ENCODE results near the gene CKAP5. TPM values are rescaled to one million over a fixed set of nuclear protein-coding genes. Genes with fewer than 3 reads are reported as not detected.

Gene CKAP5
- total RNA-seq, 1 donor from 2014 or later: 101 TPM

DNA sequence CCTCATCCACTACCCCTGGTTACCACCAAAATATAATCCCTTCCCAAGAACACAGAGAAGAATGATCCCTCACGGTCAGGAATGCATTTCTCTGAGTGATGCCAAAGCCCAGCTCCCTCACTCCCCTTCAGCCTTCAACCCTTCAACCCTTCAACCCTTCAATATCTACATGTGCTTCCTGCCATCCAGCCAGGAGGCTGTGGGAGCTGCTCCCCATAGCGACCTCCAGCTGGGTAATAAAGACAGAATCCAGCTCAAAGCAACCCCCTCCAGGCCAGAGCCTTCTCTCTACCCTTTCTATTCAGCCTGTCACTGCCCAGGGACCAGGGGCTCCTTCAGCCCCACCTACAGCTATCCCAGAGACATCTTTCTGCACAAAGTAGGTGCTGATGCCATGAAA, 148.4 kb downstream of the CKAP5 start:
- H3K36me3 Mint-ChIP-seq (ENCODE audit: unreplicated experiment): peaks cover 16% of the 10 kb centered on the region
- DNase-seq (ENCODE audit: extremely low spot score, unreplicated experiment): no peak
- H3K9me3 Mint-ChIP-seq (ENCODE audit: unreplicated experiment): no peaks in the 10 kb centered on the region
- TF ChIP-seq, protein P1, sequence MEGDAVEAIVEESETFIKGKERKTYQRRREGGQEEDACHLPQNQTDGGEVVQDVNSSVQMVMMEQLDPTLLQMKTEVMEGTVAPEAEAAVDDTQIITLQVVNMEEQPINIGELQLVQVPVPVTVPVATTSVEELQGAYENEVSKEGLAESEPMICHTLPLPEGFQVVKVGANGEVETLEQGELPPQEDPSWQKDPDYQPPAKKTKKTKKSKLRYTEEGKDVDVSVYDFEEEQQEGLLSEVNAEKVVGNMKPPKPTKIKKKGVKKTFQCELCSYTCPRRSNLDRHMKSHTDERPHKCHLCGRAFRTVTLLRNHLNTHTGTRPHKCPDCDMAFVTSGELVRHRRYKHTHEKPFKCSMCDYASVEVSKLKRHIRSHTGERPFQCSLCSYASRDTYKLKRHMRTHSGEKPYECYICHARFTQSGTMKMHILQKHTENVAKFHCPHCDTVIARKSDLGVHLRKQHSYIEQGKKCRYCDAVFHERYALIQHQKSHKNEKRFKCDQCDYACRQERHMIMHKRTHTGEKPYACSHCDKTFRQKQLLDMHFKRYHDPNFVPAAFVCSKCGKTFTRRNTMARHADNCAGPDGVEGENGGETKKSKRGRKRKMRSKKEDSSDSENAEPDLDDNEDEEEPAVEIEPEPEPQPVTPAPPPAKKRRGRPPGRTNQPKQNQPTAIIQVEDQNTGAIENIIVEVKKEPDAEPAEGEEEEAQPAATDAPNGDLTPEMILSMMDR (IDR thresholded peaks at IDR 0.05): no peak
- peak overlapping the region; percentile 44 for H3K4me3 Mint-ChIP-seq (ENCODE audit: unreplicated experiment)
- peak overlapping the region; percentile 88 for H3K27ac Mint-ChIP-seq (ENCODE audit: unreplicated experiment)
- H3K27me3 Mint-ChIP-seq (ENCODE audit: unreplicated experiment): no peaks in the 10 kb centered on the region
- H3K4me1 Mint-ChIP-seq (ENCODE audit: unreplicated experiment): peaks cover 66% of the 10 kb centered on the region

DNA sequence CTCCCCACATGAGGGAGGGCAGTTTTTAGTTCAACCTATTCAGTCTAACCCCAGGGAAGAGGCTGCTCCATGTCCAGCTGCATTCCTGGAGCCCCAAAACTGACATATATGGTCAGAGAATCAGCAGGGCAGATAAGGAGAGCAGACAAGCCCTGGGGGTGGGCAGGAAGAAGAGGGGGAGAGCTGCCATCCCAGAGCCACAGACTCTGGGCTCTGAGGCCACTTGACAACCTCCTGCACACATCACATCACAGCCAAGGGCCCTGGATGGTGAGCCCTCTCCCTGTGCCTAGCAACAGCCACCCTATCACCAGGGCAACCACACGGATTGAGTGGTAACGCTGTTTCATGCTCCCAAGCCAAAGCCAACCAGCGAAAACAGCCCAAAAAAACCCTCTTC, 148.8 kb downstream of the CKAP5 start:
- peaks cover 61% of the 10 kb centered on the region for H3K4me1 Mint-ChIP-seq (ENCODE audit: unreplicated experiment)
- TF ChIP-seq, protein P1 (IDR thresholded peaks at IDR 0.05): no peak
- H3K9me3 Mint-ChIP-seq (ENCODE audit: unreplicated experiment): no peaks in the 10 kb centered on the region
- peak overlapping the region; percentile 88 for H3K27ac Mint-ChIP-seq (ENCODE audit: unreplicated experiment)
- H3K36me3 Mint-ChIP-seq (ENCODE audit: unreplicated experiment): peaks cover 13% of the 10 kb centered on the region
- peak overlapping the region; percentile 44 for H3K4me3 Mint-ChIP-seq (ENCODE audit: unreplicated experiment)
- H3K27me3 Mint-ChIP-seq (ENCODE audit: unreplicated experiment): no peaks in the 10 kb centered on the region
- no peak for DNase-seq (ENCODE audit: extremely low spot score, unreplicated experiment)

DNA sequence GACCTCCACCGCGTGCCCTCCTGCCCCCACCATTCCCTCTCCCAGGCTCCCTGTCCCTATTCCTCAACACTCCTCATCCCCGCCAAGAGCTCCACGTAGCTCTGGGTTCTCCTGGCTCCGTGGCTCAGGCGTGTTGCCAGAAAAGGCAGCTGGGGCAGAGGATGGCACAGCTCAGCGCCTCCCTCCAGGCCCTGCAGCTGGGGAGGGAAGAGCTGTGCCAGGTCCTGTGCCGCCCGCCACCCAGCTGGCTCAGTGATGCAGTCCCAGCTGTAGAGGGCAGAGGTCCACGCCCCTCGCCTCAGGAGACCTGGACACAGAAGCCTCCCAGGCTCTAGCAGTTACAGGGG, 149.9 kb downstream of the CKAP5 start:
- TF ChIP-seq, protein P1 (IDR thresholded peaks at IDR 0.05): no peak
- DNase-seq (ENCODE audit: extremely low spot score, unreplicated experiment): no peak
- Mint-ChIP-seq H3K36me3 (ENCODE audit: unreplicated experiment) (peaks cover 13% of the 10 kb centered on the region), H3K27me3 (ENCODE audit: unreplicated experiment) (no peaks in the 10 kb centered on the region), H3K4me1 (ENCODE audit: unreplicated experiment) (peaks cover 52% of the 10 kb centered on the region), H3K4me3 (ENCODE audit: unreplicated experiment) (no peak overlapping the region), H3K9me3 (ENCODE audit: unreplicated experiment) (no peaks in the 10 kb centered on the region), H3K27ac (ENCODE audit: unreplicated experiment) (peak overlapping the region; percentile 64)

DNA sequence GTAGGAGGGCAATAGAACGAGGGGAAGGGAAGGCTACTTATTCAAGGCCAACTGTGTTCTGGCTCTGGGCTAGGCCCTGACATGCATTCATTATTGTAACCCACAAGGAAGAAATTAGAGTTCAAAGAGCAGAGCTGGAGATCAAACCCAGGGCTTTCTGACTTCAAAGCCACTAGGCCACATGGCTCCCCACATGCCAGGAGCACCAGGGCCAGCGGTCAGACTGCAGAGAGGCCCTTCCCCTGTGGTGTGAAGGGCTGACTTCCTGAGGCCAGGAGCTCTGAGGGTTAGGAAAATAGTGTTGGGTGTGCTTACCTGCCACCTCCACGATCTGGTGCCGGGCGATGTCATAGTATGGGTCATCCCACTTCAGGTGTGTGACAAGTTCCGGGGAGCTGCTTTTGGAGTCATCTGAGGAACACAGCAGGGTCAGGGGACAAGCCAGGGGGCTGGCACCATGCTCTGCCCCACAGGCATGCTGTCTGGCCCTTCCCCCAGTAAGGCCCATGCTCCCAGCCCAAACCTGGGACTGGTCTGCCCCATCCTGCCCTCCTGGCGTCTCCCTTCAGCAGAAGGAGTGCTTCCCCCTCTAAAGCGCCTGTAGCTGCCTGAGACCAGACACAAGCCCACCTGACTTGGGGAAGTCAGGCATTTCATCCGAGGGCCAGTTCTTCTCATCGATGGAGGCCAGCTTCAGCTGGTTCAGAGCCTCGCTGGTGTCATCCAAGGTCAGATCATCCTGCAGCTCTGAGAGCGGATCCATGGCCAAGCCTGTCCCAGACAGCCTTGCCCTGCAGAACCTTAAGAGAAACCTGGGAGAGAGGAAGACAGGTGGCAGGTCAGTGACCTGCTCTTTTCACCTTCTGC, 150.5 kb downstream of the CKAP5 start:
- no peaks in the 10 kb centered on the region for H3K9me3 Mint-ChIP-seq (ENCODE audit: unreplicated experiment)
- H3K27me3 Mint-ChIP-seq (ENCODE audit: unreplicated experiment): no peaks in the 10 kb centered on the region
- H3K4me3 Mint-ChIP-seq (ENCODE audit: unreplicated experiment): no peak overlapping the region
- TF ChIP-seq, protein P1 (IDR thresholded peaks at IDR 0.05): no peak
- peak overlapping the region; percentile 64 for H3K27ac Mint-ChIP-seq (ENCODE audit: unreplicated experiment)
- H3K36me3 Mint-ChIP-seq (ENCODE audit: unreplicated experiment): peaks cover 18% of the 10 kb centered on the region
- no peak for DNase-seq (ENCODE audit: extremely low spot score, unreplicated experiment)
- H3K4me1 Mint-ChIP-seq (ENCODE audit: unreplicated experiment): peaks cover 52% of the 10 kb centered on the region

DNA sequence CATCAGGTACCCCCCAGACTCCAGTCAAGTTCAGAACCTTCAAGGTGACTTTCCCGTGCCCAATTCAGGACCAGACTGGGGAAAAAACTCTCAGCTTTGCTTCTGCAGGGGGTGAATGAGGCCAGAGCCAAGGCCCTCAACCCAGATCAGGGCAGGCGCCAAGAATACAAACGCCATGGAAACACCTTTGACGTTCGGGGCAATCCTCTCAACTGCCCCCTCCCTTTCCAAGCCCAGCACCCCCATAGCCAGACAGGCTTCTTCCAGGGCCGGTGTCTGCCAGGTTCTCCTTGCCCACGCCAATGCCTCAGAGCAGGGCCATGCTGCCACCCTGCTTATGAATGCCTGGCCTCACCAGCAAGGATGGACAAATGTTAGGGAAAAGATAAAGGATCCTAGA, 151.5 kb downstream of the CKAP5 start:
- Mint-ChIP-seq H3K9me3 (ENCODE audit: unreplicated experiment) (no peaks in the 10 kb centered on the region), H3K27ac (ENCODE audit: unreplicated experiment) (no peak overlapping the region), H3K27me3 (ENCODE audit: unreplicated experiment) (no peaks in the 10 kb centered on the region), H3K4me3 (ENCODE audit: unreplicated experiment) (no peak overlapping the region), H3K36me3 (ENCODE audit: unreplicated experiment) (peaks cover 22% of the 10 kb centered on the region), H3K4me1 (ENCODE audit: unreplicated experiment) (peaks cover 42% of the 10 kb centered on the region)
- no peak for DNase-seq (ENCODE audit: extremely low spot score, unreplicated experiment)
- TF ChIP-seq, protein P1 (IDR thresholded peaks at IDR 0.05): no peak
